ENCODE results near the gene TMEM91. TPM values are rescaled to one million over a fixed set of nuclear protein-coding genes. Genes with fewer than 3 reads are reported as not detected.
A peak's percentile ranks its signal among the peaks of the same experiment; 100 is the strongest.

TMEM91 gene
- total and polyA plus RNA-seq, 2 of the 13 experiments (the other 11 are each of a cell fraction or from before 2014, with no cell fraction given) = 6.3 to 10.3 TPM

- TF ChIP-seq, protein P1, sequence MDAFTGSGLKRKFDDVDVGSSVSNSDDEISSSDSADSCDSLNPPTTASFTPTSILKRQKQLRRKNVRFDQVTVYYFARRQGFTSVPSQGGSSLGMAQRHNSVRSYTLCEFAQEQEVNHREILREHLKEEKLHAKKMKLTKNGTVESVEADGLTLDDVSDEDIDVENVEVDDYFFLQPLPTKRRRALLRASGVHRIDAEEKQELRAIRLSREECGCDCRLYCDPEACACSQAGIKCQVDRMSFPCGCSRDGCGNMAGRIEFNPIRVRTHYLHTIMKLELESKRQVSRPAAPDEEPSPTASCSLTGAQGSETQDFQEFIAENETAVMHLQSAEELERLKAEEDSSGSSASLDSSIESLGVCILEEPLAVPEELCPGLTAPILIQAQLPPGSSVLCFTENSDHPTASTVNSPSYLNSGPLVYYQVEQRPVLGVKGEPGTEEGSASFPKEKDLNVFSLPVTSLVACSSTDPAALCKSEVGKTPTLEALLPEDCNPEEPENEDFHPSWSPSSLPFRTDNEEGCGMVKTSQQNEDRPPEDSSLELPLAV (CRISPR knock-in tag; conservative IDR thresholded peaks at IDR 0.05; ENCODE audit: low read depth) = no peak
- no peak for TF ChIP-seq ZBTB21 (CRISPR knock-in tag; IDR thresholded peaks at IDR 0.05)
- TF ChIP-seq TBP (CRISPR knock-in tag; IDR thresholded peaks at IDR 0.05) = no peak
- peak; percentile 18; the same call in 1 of the 2 replicates for TF ChIP-seq SPEN (CRISPR knock-in tag; IDR thresholded peaks at IDR 0.05; ENCODE audit: low read depth)
- TF ChIP-seq, protein P2, sequence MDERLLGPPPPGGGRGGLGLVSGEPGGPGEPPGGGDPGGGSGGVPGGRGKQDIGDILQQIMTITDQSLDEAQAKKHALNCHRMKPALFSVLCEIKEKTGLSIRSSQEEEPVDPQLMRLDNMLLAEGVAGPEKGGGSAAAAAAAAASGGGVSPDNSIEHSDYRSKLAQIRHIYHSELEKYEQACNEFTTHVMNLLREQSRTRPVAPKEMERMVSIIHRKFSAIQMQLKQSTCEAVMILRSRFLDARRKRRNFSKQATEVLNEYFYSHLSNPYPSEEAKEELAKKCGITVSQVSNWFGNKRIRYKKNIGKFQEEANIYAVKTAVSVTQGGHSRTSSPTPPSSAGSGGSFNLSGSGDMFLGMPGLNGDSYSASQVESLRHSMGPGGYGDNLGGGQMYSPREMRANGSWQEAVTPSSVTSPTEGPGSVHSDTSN (CRISPR knock-in tag; IDR thresholded peaks at IDR 0.05) = no peak
- no peak for TF ChIP-seq DRAP1 (CRISPR knock-in tag; IDR thresholded peaks at IDR 0.05)
- TF ChIP-seq ZFP36L2 (CRISPR knock-in tag; IDR thresholded peaks at IDR 0.05) = no peak
- TF ChIP-seq EEA1 (CRISPR knock-in tag; IDR thresholded peaks at IDR 0.05; ENCODE audit: borderline replicate concordance) = no peak
- no peak for TF ChIP-seq ZNF766 (CRISPR knock-in tag; IDR thresholded peaks at IDR 0.05; ENCODE audit: borderline replicate concordance)
- TF ChIP-seq ZNF562 (CRISPR knock-in tag; IDR thresholded peaks at IDR 0.05; ENCODE audit: borderline replicate concordance) = no peak
- no peak for TF ChIP-seq RFX3 (CRISPR knock-in tag; IDR thresholded peaks at IDR 0.05)
- TF ChIP-seq ZNF431 (CRISPR knock-in tag; IDR thresholded peaks at IDR 0.05; ENCODE audit: borderline replicate concordance, low read depth) = no peak
- no peak for TF ChIP-seq CREM (IDR thresholded peaks at IDR 0.05)
- TF ChIP-seq CREM (CRISPR knock-in tag; IDR thresholded peaks at IDR 0.05) = no peak
- no peak for TF ChIP-seq STAT6 (CRISPR knock-in tag; IDR thresholded peaks at IDR 0.05; ENCODE audit: borderline replicate concordance)
- TF ChIP-seq ZNF12 (CRISPR knock-in tag; IDR thresholded peaks at IDR 0.05) = no peak
- peak; percentile 61; the same call in 1 of the 2 replicates for TF ChIP-seq MXD3 (CRISPR knock-in tag; IDR thresholded peaks at IDR 0.05)
- TF ChIP-seq REXO4 (CRISPR knock-in tag; IDR thresholded peaks at IDR 0.05; ENCODE audit: borderline replicate concordance) = no peak
- TF ChIP-seq SNAPC2 (CRISPR knock-in tag; IDR thresholded peaks at IDR 0.05) = no peak
- no peak for TF ChIP-seq LBX2 (CRISPR knock-in tag; IDR thresholded peaks at IDR 0.05; ENCODE audit: borderline replicate concordance)
- peak; percentile 58; the same call in 1 of the 2 replicates for TF ChIP-seq ZNF607 (CRISPR knock-in tag; IDR thresholded peaks at IDR 0.05; ENCODE audit: borderline replicate concordance)
- TF ChIP-seq PPARG (CRISPR knock-in tag; conservative IDR thresholded peaks at IDR 0.05) = no peak
- TF ChIP-seq ZFP36 (IDR thresholded peaks at IDR 0.05; ENCODE audit: borderline replicate concordance, low read depth, low read length, partially characterized antibody) = peak; percentile 89
- no peak for TF ChIP-seq JUND (CRISPR knock-in tag; IDR thresholded peaks at IDR 0.05)
Observed at GRCh38 chr19:41352609-41353465, 23.5 kb upstream of the TMEM91 start (continued).

Measured in HepG2 (cell line).